ENCODE results near the gene MAPKBP1.
A peak's percentile ranks its signal among the peaks of the same experiment; 100 is the strongest.
"Not testable (repeated sequence)": the region's sequence is repeated elsewhere in the genome, so short reads cannot be mapped to it uniquely, and the experiment has no call there.

The MAPKBP1 gene, protein sequence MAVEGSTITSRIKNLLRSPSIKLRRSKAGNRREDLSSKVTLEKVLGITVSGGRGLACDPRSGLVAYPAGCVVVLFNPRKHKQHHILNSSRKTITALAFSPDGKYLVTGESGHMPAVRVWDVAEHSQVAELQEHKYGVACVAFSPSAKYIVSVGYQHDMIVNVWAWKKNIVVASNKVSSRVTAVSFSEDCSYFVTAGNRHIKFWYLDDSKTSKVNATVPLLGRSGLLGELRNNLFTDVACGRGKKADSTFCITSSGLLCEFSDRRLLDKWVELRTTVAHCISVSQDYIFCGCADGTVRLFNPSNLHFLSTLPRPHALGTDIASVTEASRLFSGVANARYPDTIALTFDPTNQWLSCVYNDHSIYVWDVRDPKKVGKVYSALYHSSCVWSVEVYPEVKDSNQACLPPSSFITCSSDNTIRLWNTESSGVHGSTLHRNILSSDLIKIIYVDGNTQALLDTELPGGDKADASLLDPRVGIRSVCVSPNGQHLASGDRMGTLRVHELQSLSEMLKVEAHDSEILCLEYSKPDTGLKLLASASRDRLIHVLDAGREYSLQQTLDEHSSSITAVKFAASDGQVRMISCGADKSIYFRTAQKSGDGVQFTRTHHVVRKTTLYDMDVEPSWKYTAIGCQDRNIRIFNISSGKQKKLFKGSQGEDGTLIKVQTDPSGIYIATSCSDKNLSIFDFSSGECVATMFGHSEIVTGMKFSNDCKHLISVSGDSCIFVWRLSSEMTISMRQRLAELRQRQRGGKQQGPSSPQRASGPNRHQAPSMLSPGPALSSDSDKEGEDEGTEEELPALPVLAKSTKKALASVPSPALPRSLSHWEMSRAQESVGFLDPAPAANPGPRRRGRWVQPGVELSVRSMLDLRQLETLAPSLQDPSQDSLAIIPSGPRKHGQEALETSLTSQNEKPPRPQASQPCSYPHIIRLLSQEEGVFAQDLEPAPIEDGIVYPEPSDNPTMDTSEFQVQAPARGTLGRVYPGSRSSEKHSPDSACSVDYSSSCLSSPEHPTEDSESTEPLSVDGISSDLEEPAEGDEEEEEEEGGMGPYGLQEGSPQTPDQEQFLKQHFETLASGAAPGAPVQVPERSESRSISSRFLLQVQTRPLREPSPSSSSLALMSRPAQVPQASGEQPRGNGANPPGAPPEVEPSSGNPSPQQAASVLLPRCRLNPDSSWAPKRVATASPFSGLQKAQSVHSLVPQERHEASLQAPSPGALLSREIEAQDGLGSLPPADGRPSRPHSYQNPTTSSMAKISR (N-terminal part only)

DNA sequence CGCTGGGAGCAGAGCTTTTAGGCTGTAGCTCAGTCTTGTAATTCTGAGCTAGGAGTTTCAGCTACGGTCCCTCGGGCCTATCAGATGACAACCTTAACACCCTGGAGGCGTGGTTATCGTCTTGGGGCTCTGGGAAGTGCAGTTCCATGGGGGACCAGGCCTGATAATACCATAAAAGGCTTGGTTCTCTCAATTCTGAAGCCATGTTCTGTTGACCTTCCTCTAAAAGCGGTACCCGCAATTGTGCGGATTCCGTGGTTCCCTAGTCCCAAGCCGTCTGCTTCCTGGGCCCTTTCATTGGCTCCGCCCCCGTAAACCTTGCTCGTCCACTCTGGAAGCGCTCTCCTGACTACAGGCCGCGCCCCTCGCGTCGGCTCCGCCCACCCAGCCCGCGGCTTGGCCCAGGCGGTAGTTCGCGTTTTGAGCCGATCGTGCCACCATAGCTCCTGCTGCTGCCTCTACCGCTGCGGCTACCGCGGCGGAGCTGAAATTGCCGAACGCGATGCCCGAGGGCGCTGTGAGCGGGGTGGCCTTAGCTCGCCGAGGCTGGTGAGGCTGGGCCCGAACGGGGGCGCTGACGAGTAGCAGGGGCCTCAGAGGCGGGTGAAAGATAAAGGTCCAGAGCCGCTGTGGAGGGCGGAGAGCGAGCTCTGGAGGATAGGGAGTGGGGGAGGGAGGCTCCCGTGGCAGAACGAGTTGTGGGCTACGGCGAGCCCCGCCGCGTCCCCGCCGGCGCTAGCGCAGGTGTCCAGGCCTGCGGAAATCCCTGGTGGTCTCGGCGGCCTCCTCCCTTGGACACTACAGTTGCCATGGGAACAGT, at the start of gene MAPKBP1:
Gene MAPKBP1, plus strand, starts transcription at position 423 of the 820 bp plus-strand sequence. CDS start 792 bp downstream, outside the sequence.
- peak; percentile 88 for DNase-seq (ENCODE audit: low read depth)

DNA sequence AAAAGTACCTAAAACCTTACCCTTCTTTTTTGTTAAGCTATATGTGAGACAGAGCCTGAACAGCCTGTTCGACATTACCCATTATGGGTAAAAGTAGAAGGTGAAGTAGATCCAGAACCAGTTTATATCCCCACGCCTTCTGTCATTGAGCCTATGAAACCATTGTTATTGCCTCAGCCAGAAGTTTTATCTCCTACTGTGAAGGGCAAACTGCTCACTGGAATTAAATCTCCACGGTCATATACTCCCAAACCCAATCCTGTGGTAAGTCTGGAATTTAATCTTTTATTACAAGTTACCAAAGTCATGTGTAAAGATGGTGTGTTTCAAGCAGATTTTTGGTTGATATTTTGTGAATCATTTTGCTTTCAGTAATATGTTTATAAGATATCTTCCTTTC, 47.1 kb upstream of the MAPKBP1 start:
- no peak for DNase-seq (ENCODE audit: low read depth)

DNA sequence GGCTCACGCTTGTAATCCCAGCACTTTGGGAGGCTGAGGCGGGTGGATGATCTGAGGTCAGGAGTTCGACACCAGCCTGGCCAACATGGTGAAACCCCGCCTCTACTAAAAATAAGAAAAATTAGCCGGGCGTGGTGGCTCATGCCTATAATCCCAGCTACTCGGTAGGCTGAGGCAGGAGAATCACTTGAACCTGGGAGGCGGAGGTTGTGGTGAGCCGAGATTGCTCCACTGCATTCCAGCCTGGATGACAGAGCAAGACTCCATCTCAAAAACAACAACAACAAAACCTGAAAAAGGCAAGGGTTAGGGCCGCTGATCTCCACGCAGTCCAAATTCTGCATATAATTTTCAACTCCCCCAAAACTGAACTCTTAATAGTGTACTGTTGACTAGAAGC, 46.2 kb upstream of the MAPKBP1 start:
- DNase-seq (ENCODE audit: low read depth): not testable (repeated sequence)

DNA sequence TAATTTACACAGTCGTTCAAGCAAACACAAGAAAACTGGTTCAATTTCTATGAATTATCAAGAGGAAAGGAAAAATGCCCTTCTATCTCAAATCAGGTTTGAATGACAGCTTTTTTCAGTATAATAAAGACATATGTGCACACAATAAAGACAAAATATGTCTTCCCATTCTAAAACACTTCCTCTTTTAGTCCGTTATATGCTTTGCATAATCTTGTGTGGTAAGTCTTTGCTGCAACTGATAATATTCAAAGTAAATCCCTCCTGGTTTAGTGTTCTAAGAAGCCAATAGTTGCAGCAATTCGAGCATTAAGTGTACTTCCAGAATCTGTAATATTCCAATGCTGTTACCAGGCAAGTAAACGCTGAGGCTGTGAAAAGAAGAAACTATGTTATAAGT, 43.7 kb upstream of the MAPKBP1 start:
- DNase-seq (ENCODE audit: low read depth): no peak

DNA sequence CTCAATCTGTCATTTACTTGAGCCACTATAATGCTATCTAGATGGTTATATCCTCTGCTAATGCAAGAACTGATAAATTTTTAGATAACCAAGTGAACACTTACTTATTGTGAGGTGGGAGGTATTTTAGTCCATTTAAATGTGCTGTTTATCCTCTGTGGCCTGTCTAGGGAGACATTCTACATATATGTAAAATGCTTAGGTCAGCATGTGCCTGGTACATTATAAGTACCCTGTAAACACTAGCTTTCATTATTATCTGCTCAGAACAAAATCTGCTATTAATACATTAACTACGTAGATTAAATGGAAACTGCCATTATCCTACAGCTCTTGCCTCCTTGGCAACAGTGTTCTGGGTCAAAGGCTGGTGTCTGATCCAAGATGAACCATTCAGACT, 41.8 kb upstream of the MAPKBP1 start:
- DNase-seq (ENCODE audit: low read depth): no peak

DNA sequence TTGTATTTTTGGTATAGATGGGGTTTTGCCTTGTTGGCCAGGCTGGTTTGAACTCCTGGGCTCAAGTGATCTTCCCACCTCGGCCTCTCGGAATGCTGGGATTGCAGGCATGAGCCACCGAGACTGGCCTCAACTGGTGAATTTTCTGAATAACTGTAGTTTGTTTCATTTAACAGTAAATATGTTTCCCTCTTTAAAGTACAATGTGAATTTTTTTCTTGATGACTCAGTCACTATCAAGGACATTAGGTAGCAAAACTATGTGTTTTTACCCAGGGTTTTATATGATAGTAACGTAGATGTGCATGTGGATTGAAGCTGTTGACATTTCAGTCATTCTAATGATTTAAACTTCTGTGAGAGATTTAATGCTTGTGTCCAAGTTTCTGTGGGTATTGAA, 40.2 kb upstream of the MAPKBP1 start:
- no peak for DNase-seq (ENCODE audit: low read depth)

DNA sequence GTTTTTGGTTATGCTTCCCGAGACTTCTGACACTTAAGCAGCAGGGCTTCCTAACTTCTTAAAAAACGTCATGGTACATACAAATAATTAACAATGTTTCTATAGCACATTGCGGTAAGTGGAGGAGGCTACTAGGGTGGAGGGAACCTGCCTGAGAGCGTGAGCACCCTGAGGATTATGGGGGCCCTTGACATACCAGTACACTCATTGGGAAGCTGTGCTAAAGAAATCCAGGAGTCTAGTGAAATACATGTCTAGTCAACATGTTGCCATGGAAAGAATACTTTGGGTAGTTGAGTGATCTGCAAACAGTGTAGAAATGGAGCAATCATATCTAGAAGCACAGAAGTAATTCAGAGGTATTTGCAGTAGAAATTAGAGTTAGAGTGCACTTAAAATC, 39.2 kb upstream of the MAPKBP1 start:
- DNase-seq (ENCODE audit: low read depth): no peak

DNA sequence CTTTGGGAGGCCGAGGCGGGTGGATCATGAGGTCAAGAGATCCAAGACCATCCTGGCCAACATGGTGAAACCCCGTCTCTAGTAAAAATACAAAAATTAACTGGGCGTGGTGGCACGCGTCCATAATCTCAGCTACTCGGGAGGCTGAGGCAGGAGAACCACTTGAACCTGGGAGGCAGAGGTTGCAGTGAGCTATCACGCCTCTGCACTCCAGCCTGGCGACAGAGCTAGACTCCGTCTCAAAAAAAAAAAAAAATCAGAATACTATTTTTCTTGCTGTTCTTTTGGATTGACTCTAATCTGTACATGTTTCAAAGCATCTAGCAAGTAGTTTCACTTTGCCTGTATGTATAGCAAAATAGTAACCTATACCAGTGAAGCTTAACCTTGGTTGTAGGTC, 38.8 kb upstream of the MAPKBP1 start:
- not testable (repeated sequence) for DNase-seq (ENCODE audit: low read depth)

DNA sequence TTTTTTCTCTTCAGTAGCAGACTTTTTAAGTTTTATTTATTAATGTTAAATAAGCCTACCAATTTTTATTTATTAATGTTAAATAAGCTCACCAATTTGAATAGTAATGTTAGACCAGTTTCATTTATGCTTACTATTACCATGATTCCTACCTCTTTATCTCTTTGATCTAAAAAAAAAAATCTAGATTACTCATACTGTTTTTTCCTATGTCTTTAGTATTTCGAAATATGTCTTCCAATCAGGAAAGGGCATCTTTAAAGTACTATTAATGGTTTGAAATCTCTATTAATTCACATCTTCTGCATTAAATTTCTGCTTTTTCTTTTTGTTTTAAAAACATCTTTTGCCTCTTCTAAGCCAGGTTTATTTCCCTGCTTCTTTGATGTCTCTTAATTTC, 27.5 kb upstream of the MAPKBP1 start:
- DNase-seq (ENCODE audit: low read depth): no peak

DNA sequence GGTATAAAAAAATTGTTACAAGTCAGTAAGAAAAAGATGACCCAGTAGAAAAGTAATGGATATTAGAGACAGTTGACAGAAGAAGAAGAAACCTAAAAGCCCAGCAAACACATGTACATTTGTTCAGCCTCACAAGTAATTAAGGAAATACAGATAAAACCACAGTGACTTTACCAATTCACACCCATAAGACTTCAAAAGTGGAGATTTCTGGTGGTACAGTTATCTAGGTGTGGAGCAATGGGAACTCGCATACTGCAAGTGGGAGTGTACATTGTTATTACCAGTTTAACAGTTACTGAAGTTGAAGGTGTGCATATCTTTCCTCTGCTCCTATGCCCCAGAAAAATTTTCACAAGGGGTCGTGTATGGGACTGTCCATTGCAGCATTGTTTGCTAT, 18.1 kb upstream of the MAPKBP1 start:
- no peak for DNase-seq (ENCODE audit: low read depth)

DNA sequence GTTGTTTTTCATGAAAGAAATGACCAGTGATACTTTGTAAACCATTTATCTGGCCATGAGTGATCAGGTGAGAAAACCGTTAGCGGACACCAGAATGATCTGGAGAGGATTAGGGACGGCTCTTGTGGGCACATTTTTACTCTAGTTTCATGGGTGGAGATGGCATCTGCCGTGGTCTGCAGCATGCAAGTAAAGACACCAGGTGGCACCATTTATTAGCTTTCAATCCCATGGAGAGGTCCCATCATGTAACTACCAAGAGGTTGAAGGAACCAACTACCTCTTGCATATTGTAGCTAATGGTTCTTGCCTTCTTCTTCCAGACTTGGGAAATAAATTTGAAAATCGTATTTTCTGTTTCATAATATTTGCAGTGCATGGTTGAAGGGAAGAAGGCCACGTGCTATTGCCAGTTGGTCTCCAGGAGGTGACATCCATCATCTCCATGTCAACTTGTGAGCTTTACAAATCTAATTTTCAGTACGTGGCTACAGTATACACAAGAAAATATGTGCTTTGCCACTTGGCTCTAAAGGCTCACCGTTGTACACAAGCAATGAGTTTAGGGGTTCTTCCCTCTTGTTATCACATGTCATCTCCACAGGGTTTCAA, 1.5 kb upstream of the MAPKBP1 start:
- no peak for DNase-seq (ENCODE audit: low read depth)

DNA sequence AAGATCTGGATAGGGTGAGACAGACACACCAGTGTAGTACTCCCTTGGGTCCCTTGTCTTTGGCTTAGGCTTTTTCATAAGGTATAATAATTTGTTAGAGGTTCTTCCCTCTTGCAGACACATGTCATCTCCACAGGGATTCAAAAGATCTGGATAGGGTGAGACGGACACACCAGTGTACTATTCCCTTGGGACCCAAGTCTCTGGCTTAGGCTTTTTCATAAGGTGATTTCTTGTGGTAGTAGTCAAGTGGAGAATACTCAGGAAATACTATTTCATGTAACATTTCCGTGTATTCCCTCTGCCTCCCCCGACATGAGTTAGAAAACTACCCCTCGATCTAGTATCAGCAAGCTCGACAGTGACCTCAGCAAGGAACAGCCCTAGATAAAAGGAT, 954 bp upstream of the MAPKBP1 start:
- DNase-seq (ENCODE audit: low read depth): no peak

DNA sequence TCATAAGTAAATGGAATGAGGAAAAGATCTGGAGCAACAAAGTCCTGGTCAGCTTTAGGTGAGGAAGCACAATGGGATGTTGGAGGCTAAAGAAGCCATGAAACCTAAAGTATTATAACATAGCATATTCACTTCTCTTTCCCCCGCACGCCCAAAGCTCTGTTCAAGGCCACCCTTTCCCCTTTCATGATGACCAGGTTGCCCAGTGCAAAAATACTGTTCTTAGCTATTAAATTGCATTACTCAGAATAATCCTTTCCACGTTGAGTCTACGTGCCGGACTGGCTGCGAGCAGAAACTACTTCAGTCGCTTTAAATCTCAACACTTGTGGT, 589 bp upstream of the MAPKBP1 start:
- DNase-seq (ENCODE audit: low read depth): no peak

DNA sequence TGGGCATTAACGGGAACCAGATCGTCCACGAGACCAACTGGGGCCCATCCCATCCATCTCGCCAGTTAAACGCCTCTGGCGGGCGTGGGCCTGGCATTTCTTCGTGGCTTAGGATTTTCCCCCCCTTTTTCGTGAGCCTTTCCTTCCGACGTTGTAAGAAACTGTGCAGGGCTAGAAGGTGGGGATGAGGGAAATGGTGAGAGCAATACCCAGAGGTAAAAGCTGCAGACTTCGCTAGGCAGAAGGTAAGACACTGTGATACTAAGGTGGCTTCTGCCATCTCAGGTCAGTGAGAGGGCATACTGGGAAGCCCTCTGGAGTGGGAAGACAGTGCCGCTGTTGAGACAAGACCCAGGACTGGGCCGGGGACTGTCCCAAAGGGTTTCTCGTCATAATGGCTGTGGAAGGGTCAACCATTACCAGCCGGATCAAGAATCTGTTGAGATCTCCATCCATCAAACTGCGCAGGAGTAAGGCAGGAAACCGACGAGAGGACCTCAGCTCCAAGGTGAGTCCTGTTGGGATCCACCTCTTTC, 666 bp downstream of the MAPKBP1 start:
- DNase-seq (ENCODE audit: low read depth): no peak

DNA sequence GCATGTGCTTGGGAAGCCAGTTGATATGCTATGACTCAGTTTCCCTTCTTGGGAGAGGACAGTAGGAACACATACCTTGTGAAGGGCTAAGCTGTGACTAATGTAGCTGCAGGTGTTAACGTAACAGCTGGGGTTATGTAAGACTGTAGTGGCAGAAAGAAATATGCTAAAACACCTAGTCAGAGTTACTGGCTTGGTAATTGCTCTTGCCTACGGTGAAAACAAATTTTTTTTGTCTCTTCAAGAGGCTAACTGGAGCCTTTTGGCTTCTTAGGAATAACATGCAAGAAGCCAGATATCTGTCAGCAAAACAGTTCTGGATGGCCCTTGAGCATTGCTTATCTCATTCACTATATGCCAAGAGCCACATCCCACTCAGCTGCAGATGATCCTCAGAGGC, 1.4 kb downstream of the MAPKBP1 start:
- DNase-seq (ENCODE audit: low read depth): no peak

DNA sequence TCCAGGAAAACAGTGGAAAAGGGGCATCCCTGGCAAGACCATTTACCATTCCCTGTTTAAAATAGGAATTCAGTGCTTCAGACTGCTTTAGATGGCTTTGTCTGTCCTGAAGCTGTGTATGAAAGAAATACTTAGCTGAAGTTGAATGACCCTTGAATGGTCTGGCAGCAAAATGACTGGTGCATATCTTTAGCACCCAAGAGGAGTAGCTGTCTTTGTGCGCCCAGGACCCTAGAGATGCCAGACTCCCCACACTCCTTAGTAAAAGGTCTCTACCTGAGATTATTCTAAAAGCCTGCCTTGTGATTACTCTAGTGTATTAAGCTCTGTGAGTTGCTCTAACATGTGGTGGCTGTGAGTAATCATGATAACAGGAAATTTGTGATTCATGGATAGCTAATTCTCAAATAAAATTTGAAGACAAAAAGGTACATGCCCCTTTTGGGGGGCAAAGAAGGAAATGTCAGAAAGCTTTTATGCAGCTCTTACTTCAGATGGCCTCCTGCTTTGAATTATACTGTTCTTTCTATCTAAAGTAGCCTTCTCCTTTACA, 3.2 kb downstream of the MAPKBP1 start:
- DNase-seq (ENCODE audit: low read depth): no peak

DNA sequence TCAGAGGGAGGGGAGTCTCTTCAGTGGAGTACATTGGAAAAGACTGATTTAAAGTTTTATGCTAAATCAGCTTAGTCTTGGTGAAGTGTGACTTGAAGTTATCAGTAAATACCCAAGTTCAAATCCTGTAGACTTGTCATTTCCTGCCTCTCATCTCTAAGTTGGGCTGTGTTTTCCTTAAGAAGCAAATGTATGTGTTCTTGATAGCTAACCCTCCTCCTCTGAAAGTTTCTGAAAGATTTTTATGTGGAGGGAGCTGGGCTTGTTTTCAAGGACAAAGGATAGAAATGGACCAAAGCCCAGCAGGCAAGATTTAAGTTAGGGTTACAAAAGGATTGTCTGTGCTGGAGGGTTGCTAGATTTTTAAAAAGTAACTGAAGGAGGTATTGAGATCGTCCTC, 4.2 kb downstream of the MAPKBP1 start:
- DNase-seq (ENCODE audit: low read depth): no peak

DNA sequence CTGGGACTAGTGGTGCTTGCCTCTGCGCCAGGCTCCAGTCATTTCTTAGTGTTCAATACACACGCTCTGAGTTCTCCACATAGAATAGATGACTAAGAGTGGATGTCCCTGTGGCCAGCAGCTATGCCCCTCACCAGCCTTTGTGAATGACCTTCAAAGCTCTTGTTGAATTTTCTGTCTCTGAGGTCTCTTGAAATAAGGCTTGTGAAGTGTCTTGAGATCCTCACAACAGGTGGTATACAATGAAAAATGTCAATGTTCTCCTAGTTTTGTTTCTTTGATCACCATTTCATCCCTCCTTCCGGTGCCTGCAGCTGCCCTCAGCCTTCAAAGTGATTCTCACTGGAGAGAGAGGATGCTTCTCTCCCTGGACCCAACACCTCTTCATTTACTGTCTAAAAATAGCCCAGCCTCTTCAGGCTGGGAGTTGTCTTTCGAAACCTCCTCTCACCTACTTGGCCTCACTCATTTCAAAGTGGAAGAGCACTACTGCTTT, 5.4 kb downstream of the MAPKBP1 start:
- DNase-seq (ENCODE audit: low read depth): no peak

DNA sequence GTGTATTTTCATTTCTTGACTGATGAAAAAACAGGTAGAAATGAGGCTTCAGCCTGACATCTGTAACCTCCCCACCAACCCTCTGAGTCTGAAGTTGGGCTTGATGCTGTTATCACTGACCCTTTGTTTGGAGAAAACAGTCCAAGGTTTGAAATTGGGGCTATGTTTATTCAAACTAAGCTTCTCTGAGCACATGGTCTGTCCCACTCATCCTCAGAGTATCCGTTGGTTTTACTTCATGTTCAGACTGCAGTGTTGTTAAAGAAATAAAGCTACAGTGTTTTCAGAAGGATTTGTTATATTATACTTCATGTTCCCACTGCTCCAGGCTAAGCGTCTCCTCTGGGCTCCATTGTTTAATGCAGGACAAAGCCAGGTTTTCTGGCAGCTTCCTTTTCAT, 6.0 kb downstream of the MAPKBP1 start:
- DNase-seq (ENCODE audit: low read depth): no peak

DNA sequence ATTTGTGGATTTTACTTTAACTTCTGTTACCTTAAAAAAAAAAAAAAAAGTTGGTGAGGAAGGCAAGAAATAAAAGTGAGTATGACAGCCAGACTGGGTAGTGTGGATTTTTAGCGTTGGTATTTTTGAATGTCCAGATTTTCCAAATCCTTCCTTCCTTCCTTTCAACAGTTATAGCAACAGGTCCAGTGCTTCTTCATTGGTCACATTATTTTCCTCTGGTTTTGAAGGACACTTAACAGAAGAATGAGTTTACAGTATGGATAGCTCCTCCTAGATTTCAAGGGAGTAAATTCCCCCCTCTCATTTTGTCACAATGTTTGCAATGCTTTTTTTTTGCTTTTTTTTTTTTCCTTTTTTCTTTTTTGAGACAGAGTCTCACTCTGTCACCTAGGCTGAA, 6.4 kb downstream of the MAPKBP1 start:
- no peak for DNase-seq (ENCODE audit: low read depth)
